Adrenal gland (tissue), 5 donors: ENCODE measurements around the gene CXCL5.

ENCODE experiments used
- CTCF ChIP-seq, 6 experiments: fragments of 450-650 bp in 4 of 6; fragments of 200-600 bp in 2 of 6; sonication (generic) in 1 of 6; IDR thresholded peaks; 1 replicate in 5 of 6; 2 replicates in 1 of 6; pipeline versions ENCODE4 v1.5.1 to v1.8.0; 2016 to 2021; ENCODE audit warnings: antibody characterized with exemption in 6 of 6, mild to moderate bottlenecking in 2 of 6, moderate library complexity in 1 of 6
- POLR2A ChIP-seq, 2 donors: fragments of 450-650 bp; IDR thresholded peaks; one replicate each; pipeline ENCODE4 v1.6.1; 2017; ENCODE audit warnings: antibody characterized with exemption in 2 of 2, mild to moderate bottlenecking in 2 of 2, moderate library complexity in 1 of 2
- donor health status: DM: no; HTN: no; CAD: no.

- TF ChIP-seq POLR2A (IDR thresholded peaks at IDR 0.05), result no peak
- TF ChIP-seq CTCF (IDR thresholded peaks at IDR 0.05), result no peak
These were observed 7.3 kb downstream of the CXCL5 start for GRCh38 chr4:73990988-73991741.
